ENCODE measurements around the gene MAL.

MAL gene

DNA sequence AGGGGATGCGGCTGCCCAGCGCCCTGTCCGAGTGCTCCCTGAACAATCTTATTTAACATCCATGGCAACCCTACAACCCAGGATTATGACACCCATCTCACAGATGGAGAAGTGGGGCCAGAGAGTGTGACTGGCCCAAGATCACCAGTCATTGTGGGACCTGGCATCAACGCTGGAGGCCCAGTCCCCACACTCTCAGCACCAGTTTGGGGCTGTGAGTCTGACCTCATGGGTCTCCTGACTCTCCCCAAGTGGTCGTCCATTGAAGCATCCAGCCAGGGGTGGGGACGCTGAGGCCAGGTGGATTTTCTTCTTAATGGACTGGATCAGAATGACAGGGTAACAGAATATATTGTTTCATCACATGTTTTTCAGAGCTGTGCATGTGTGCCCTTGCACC is 24.5 kb downstream of the MAL start:
- H3K9me3 ChIP-seq (ENCODE audit: control insufficient read depth, insufficient read depth, low read length) = no peaks in the 10 kb centered on the region
- H3K36me3 ChIP-seq (ENCODE audit: insufficient read depth, low read length) = no peaks in the 10 kb centered on the region
- H3K9ac ChIP-seq (ENCODE audit: low read depth, low read length) = no peak overlapping the region
- H3K4me1 ChIP-seq (ENCODE audit: insufficient read depth, low read length) = no peaks in the 10 kb centered on the region

GRCh38 chr2:95050385-95051300 is 25.1 kb downstream of the MAL start:
- Histone ChIP-seq H3K4me1 (ENCODE audit: insufficient read depth, low read length) (no peaks in the 10 kb centered on the region), H3K9me3 (ENCODE audit: control insufficient read depth, insufficient read depth, low read length) (no peaks in the 10 kb centered on the region), H3K9ac (ENCODE audit: low read depth, low read length) (no peak overlapping the region), H3K36me3 (ENCODE audit: insufficient read depth, low read length) (no peaks in the 10 kb centered on the region)

- Histone ChIP-seq H3K9me3 (ENCODE audit: control insufficient read depth, insufficient read depth, low read length) (no peaks in the 10 kb centered on the region), H3K36me3 (ENCODE audit: insufficient read depth, low read length) (no peaks in the 10 kb centered on the region), H3K4me1 (ENCODE audit: insufficient read depth, low read length) (no peaks in the 10 kb centered on the region), H3K9ac (ENCODE audit: low read depth, low read length) (no peak overlapping the region)
These were observed 26.1 kb downstream of the MAL start for GRCh38 chr2:95051626-95052025.

DNA sequence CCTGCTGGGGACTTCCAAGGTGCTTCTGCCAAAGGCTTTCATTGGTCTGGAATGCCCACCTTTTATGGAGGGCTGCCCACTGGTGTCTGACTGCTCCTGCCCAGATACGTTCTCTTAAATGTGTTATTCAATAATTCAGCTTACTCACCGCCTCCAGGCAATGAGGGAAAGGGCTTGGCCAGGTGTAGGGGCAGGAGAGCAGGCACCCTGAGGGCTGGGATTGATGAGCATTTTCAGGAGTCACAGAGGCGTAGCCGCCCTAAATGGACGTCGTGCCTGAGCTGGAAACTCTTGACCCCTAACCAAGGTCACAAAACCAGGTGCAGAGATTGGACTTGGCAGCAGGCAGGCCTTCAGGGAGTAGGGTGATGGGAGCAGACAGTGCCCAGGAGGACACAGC is 26.8 kb downstream of the MAL start:
- peaks cover 3% of the 10 kb centered on the region; the same call in 1 of the 2 replicates for H3K4me1 ChIP-seq (ENCODE audit: insufficient read depth, low read length)
- no peaks in the 10 kb centered on the region for H3K9me3 ChIP-seq (ENCODE audit: control insufficient read depth, insufficient read depth, low read length)
- H3K9ac ChIP-seq (ENCODE audit: low read depth, low read length) = no peak overlapping the region
- H3K36me3 ChIP-seq (ENCODE audit: insufficient read depth, low read length) = no peaks in the 10 kb centered on the region

GRCh38 chr2:95052804-95053479 is 27.4 kb downstream of the MAL start:
- no peaks in the 10 kb centered on the region for H3K9me3 ChIP-seq (ENCODE audit: control insufficient read depth, insufficient read depth, low read length)
- no peak overlapping the region for H3K9ac ChIP-seq (ENCODE audit: low read depth, low read length)
- no peaks in the 10 kb centered on the region for H3K36me3 ChIP-seq (ENCODE audit: insufficient read depth, low read length)
- peaks cover 3% of the 10 kb centered on the region; the same call in 1 of the 2 replicates for H3K4me1 ChIP-seq (ENCODE audit: insufficient read depth, low read length)

DNA sequence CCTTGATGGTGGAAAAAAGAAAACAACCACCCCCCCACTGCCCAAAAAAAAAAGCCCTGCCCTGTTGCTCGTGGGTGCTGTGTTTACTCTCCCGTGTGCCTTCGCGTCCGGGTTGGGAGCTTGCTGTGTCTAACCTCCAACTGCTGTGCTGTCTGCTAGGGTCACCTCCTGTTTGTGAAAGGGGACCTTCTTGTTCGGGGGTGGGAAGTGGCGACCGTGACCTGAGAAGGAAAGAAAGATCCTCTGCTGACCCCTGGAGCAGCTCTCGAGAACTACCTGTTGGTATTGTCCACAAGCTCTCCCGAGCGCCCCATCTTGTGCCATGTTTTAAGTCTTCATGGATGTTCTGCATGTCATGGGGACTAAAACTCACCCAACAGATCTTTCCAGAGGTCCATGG is 28.0 kb downstream of the MAL start:
- Histone ChIP-seq H3K9me3 (ENCODE audit: control insufficient read depth, insufficient read depth, low read length) (no peaks in the 10 kb centered on the region), H3K4me1 (ENCODE audit: insufficient read depth, low read length) (peaks cover 3% of the 10 kb centered on the region; the same call in 1 of the 2 replicates), H3K36me3 (ENCODE audit: insufficient read depth, low read length) (no peaks in the 10 kb centered on the region), H3K9ac (ENCODE audit: low read depth, low read length) (no peak overlapping the region)

DNA sequence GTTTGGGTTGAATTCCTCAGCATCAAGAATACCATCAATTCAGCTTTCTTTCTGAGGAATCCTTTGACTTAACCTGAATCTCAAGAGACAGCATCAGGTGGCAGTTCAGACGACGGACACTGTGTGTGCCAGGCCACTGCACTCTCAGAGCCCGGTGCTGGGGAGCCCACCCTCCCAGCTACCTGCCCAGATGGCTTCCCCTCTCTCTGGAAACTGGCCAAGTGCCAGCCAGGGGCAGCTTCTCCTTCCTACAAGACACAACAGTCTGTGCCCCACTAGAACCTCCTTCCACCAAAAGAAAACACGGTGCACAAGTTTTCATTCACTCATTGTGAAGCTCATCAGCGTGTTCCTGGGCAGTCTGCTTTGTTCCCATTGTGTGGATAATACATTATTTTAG is 28.5 kb downstream of the MAL start:
- no peaks in the 10 kb centered on the region for H3K9me3 ChIP-seq (ENCODE audit: control insufficient read depth, insufficient read depth, low read length)
- no peaks in the 10 kb centered on the region for H3K36me3 ChIP-seq (ENCODE audit: insufficient read depth, low read length)
- no peak overlapping the region for H3K9ac ChIP-seq (ENCODE audit: low read depth, low read length)
- peaks cover 3% of the 10 kb centered on the region; the same call in 1 of the 2 replicates for H3K4me1 ChIP-seq (ENCODE audit: insufficient read depth, low read length)

DNA sequence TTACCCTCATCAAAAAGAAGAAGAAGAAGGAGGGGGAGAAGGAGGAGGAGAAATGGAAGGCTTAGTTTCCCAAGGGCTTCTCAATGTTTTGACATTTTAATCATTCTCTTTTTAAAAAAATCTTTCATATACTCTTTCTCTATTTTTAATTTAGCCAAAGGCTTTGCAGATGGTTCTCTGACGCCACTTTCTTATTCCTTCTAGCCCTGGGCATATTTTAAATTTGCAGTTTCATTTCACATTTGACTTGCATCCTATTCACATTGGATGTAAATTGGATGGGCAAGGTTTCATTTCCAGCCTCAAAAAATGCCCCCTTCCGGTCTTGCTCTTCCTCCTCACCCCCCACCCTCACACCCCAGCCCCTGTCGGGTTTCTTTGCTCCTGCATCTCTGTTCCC is 29.8 kb downstream of the MAL start:
- peaks cover 3% of the 10 kb centered on the region; the same call in 1 of the 2 replicates for H3K4me1 ChIP-seq (ENCODE audit: insufficient read depth, low read length)

GRCh38 chr2:95056044-95056443 is 30.5 kb downstream of the MAL start:
- Histone ChIP-seq H3K4me1 (ENCODE audit: insufficient read depth, low read length) (peaks cover 3% of the 10 kb centered on the region; the same call in 1 of the 2 replicates), H3K9ac (ENCODE audit: low read depth, low read length) (no peak overlapping the region), H3K36me3 (ENCODE audit: insufficient read depth, low read length) (no peaks in the 10 kb centered on the region), H3K9me3 (ENCODE audit: control insufficient read depth, insufficient read depth, low read length) (no peaks in the 10 kb centered on the region)

More for the DNA sequence above, 29.8 kb downstream of the MAL start:
- Histone ChIP-seq H3K9ac (ENCODE audit: low read depth, low read length) (no peak overlapping the region), H3K36me3 (ENCODE audit: insufficient read depth, low read length) (no peaks in the 10 kb centered on the region), H3K9me3 (ENCODE audit: control insufficient read depth, insufficient read depth, low read length) (no peaks in the 10 kb centered on the region)

- peaks cover 5% of the 10 kb centered on the region; the same call in 1 of the 2 replicates for H3K4me1 ChIP-seq (ENCODE audit: insufficient read depth, low read length)
- H3K9me3 ChIP-seq (ENCODE audit: control insufficient read depth, insufficient read depth, low read length) = no peaks in the 10 kb centered on the region
- H3K36me3 ChIP-seq (ENCODE audit: insufficient read depth, low read length) = no peaks in the 10 kb centered on the region
These were observed 31.3 kb downstream of the MAL start for GRCh38 chr2:95056461-95057459.

DNA sequence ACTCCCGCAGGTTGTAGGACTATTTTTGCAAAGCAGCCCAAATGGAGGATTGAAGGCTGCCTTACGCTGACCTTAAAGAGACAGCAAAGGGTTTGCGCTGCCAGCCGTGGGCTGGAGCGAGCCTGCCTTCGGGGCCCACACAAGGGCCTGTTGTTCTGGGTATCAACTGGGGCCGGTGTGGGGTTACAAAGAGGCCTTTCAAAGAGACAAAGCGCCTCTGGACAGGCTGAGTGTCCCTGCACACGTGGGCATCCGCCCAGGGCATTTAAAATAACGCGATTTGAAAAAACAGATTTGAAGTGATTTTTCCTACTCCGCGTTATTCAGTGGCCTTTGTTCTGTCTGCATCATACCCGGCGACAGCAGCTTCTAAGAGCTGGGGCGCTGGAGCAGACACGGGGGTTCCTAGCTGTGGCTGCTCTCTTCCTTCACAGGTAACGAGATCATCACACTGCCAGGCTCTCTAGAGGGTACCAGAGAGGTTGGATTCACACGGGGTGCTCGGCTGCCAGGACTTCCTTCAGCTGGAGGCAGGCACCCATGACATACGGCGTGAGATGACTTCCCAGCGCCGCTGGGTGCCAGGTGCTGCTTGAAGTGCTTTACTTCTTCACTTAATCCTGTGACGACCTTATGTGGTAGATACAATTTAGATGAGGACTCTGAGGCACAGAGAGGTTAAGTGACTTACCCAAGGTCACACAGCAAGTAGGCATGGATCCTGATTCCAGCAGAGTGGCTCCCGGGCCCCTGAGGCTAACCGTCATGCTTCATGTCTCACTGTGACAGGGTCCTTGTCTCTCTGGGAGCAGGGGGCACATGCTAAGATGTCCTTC is 32.2 kb downstream of the MAL start:
- no peaks in the 10 kb centered on the region for H3K9me3 ChIP-seq (ENCODE audit: control insufficient read depth, insufficient read depth, low read length)
- peaks cover 12% of the 10 kb centered on the region for H3K4me1 ChIP-seq (ENCODE audit: insufficient read depth, low read length)
- no peaks in the 10 kb centered on the region for H3K36me3 ChIP-seq (ENCODE audit: insufficient read depth, low read length)
- no peak overlapping the region for H3K9ac ChIP-seq (ENCODE audit: low read depth, low read length)

More at GRCh38 chr2:95056461-95057459, 31.3 kb downstream of the MAL start:
- no peak overlapping the region for H3K9ac ChIP-seq (ENCODE audit: low read depth, low read length)

DNA sequence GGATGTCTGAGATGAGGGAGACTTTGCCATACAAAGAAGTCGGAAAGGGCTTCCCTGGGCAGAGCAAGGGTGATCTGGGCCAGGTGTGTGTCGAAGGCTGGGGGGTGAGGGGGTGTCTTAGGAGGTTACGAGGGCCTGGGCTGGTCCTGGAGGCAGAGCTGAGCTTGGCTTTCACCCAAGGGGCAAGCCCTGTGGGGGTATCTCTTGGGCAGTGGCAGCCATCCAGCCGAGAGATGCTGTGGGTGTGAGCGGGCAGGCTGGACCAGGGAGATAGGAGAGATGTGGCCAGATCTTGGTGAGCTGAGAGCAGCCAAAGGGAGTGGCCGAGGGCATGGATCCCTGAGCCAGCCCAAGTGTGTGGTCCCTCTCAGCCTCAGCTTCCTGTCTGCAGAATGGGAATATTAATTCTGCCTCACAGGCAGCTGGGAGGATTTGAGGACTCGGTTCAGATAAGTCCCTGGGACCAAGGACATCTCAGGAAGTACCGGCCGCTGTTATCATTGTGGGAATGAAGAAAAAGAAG is 33.0 kb downstream of the MAL start:
- Histone ChIP-seq H3K9me3 (ENCODE audit: control insufficient read depth, insufficient read depth, low read length) (no peaks in the 10 kb centered on the region), H3K9ac (ENCODE audit: low read depth, low read length) (no peak overlapping the region), H3K4me1 (ENCODE audit: insufficient read depth, low read length) (peaks cover 18% of the 10 kb centered on the region), H3K36me3 (ENCODE audit: insufficient read depth, low read length) (no peaks in the 10 kb centered on the region)

- Histone ChIP-seq H3K9ac (ENCODE audit: low read depth, low read length) (no peak overlapping the region), H3K9me3 (ENCODE audit: control insufficient read depth, insufficient read depth, low read length) (no peaks in the 10 kb centered on the region), H3K4me1 (ENCODE audit: insufficient read depth, low read length) (peaks cover 18% of the 10 kb centered on the region), H3K36me3 (ENCODE audit: insufficient read depth, low read length) (no peaks in the 10 kb centered on the region)
These were observed 33.6 kb downstream of the MAL start for GRCh38 chr2:95058989-95059641.
